ENCODE results near the gene CAMK4. TPM values are rescaled to one million over a fixed set of nuclear protein-coding genes. Genes with fewer than 3 reads are reported as not detected.

The CAMK4 gene
- total and polyA plus RNA-seq, 7 donors, result 0.02 to 1.00 (median 0.15) TPM; not detected in 1

DNA sequence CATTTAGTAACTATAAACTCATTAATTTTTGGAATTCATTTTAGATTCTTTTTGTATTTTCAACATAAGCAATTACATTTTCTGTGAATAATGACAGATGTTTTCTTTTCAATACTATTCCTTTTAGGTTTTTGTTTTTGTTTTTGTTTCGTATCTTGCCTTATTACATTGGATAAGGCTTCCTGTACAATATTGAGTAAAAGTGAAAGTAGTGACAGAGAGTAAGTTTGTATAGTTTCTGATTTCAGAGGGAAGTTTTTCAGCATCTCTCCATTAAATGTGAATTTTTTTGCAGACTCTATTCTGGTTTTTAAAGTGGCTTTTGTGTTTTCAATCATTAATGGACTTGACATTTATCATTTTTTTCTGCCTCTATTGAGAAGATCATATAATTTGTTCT lies 12.8 kb upstream of the CAMK4 start:
- Histone ChIP-seq H3K36me3 (ENCODE audit: insufficient read depth in 1 of 2, low read depth in 1 of 2) (no peaks in the 10 kb centered on the region), H3K27me3 (ENCODE audit: insufficient read depth in 3 of 3, low read length in 2 of 3) (no peaks in the 10 kb centered on the region), H3K9me3 (no peaks in the 10 kb centered on the region), H3K4me1 (no peaks in the 10 kb centered on the region), H3K4me3 (no peak overlapping the region), H3K27ac (no peak overlapping the region)
- TF ChIP-seq, protein P1, sequence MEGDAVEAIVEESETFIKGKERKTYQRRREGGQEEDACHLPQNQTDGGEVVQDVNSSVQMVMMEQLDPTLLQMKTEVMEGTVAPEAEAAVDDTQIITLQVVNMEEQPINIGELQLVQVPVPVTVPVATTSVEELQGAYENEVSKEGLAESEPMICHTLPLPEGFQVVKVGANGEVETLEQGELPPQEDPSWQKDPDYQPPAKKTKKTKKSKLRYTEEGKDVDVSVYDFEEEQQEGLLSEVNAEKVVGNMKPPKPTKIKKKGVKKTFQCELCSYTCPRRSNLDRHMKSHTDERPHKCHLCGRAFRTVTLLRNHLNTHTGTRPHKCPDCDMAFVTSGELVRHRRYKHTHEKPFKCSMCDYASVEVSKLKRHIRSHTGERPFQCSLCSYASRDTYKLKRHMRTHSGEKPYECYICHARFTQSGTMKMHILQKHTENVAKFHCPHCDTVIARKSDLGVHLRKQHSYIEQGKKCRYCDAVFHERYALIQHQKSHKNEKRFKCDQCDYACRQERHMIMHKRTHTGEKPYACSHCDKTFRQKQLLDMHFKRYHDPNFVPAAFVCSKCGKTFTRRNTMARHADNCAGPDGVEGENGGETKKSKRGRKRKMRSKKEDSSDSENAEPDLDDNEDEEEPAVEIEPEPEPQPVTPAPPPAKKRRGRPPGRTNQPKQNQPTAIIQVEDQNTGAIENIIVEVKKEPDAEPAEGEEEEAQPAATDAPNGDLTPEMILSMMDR (IDR thresholded peaks at IDR 0.05), result no peak
- intact Hi-C loops (cut with DNase I), result no loop called here
- ATAC-seq (no peak), DNase-seq (no peak)
- 50 to 51% (median 50%) methylated on average over 1 of the region's 1 CpG for WGBS, 3 donors

DNA sequence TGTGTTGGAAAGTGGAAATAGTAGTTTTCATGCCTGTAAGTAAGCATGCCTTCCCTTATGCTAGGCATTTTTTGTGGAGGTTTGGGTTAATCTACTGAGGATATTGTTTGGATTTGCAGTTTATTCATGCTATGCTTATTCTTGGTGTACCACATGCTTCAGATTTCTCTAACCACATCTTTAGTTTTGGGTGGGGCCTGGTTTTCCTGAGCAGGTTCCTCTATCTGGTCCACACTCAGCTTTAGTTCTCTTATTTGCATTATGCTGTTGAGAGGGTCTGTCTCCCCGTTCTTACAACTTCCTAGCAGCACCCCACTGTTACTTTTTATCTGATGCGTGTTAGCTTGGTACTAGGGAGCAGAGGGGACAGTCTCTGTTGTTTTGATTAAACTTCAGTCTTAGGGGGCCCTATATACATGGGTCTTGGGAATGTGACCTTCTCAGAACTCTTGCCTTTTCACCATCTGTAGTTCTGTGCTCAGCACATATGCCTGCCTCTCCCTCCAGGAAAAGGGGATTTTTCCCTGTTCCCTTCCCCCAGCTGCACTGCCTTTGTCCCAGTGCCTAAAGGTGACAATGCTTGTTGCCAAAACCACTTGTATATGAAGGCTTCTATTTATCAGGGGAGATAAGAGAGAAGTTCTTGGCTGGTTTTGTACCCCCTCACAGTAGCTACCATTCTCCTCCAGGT lies 10.0 kb upstream of the CAMK4 start:
- Histone ChIP-seq H3K4me3 (no peak overlapping the region), H3K27me3 (ENCODE audit: insufficient read depth in 3 of 3, low read length in 2 of 3) (no peaks in the 10 kb centered on the region), H3K36me3 (ENCODE audit: insufficient read depth in 1 of 2, low read depth in 1 of 2) (no peaks in the 10 kb centered on the region), H3K9me3 (no peaks in the 10 kb centered on the region), H3K27ac (no peak overlapping the region), H3K4me1 (no peaks in the 10 kb centered on the region)
- 54 to 59% (median 55%) methylated on average over 2 of the region's 2 CpGs for WGBS, 3 donors
- ATAC-seq (no peak), DNase-seq (no peak)
- TF ChIP-seq, protein P1 (IDR thresholded peaks at IDR 0.05), result no peak
- intact Hi-C loops (cut with DNase I), result no loop called here

DNA sequence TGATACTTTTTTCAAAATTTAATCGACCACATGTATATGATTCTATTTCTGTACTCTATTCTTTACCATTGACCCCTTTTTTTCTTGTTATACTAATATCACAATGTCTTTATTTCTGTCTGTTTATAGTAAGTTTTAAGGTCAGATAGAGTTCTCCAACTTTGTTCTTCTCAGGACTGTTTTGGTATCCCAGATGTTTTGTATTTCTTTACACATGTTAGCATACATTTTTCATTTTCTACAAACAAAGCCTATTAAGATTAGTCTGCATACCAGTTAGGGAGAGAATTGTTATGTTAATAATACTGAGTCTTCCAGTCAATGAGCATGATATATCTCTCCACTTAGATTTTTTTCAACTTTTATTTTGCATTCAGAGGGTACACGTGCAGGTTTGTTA lies 8.2 kb upstream of the CAMK4 start:
- no peak for ATAC-seq
- Histone ChIP-seq H3K27me3 (ENCODE audit: insufficient read depth in 3 of 3, low read length in 2 of 3) (no peaks in the 10 kb centered on the region), H3K27ac (no peak overlapping the region), H3K36me3 (ENCODE audit: insufficient read depth in 1 of 2, low read depth in 1 of 2) (no peaks in the 10 kb centered on the region), H3K4me3 (no peak overlapping the region), H3K9me3 (no peaks in the 10 kb centered on the region), H3K4me1 (no peaks in the 10 kb centered on the region)
- intact Hi-C loops (cut with DNase I), result no loop called here
- no peak for DNase-seq
- TF ChIP-seq, protein P1 (IDR thresholded peaks at IDR 0.05), result no peak
- WGBS, 3 donors, result 91 to 95% (median 92%) methylated on average over 2 of the region's 2 CpGs

DNA sequence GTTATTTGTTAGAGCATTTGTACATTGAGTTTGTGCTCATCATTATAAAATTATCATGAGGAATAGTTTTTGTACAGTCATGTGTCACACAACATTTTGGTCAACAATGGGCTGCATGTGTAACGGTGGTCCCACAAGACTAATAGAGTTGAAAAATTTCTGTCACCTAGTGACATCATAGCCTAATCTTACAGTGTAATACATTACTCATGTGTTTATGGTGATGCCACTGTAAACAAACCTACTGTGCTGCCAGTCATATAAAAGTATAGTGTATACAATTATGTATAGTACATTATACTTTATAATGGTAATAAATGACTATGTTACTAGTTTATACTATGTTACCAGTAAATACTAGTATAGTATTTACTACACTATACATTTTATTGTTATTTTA lies 3.0 kb upstream of the CAMK4 start:
- TF ChIP-seq, protein P1 (IDR thresholded peaks at IDR 0.05), result no peak
- Histone ChIP-seq H3K4me3 (no peak overlapping the region), H3K27me3 (ENCODE audit: insufficient read depth in 3 of 3, low read length in 2 of 3) (peaks cover 0 to 30% (median 7%) of the 10 kb centered on the region in 3 donors), H3K27ac (no peak overlapping the region), H3K9me3 (no peaks in the 10 kb centered on the region), H3K36me3 (ENCODE audit: insufficient read depth in 1 of 2, low read depth in 1 of 2) (no peaks in the 10 kb centered on the region), H3K4me1 (no peaks in the 10 kb centered on the region)
- DNase-seq (no peak), ATAC-seq (no peak)
- WGBS, 3 donors, result 87 to 92% (median 90%) methylated on average over 1 of the region's 1 CpG
- intact Hi-C loops (cut with DNase I), result no loop called here

All from psoas muscle (tissue), 8 donors.